CD4-positive, alpha-beta T cell treated with Interleukin-6 at 100 ng/mL for 8 hours (primary cell): ENCODE results near the gene PLIN3.
"Not testable (repeated sequence)": the region's sequence is repeated elsewhere in the genome, so short reads cannot be mapped to it uniquely, and the experiment has no call there.

Experiments used
- DNase-seq: peaks from one replicate; pipeline ENCODE4 v3.0.0-alpha.2; 2020; ENCODE audit warnings: mixed read lengths, low spot score

Gene PLIN3

GRCh38 chr19:4867534-4868285 is at the start of gene PLIN3:
TSS of gene PLIN3 (minus strand) at chr19:4867667. CDS start at chr19:4861394, 6,273 bp downstream.
- peak; percentile 87 for DNase-seq

- DNase-seq, result peak; percentile 39
Observed at GRCh38 chr19:4916292-4917082, 49.0 kb upstream of the PLIN3 start.

GRCh38 chr19:4914736-4915501 is 47.5 kb upstream of the PLIN3 start:
- DNase-seq, result peak; percentile 80

- DNase-seq, result peak; percentile 23
Observed at GRCh38 chr19:4913996-4914735, 46.7 kb upstream of the PLIN3 start.

GRCh38 chr19:4911786-4912672 is 44.6 kb upstream of the PLIN3 start:
- DNase-seq, result peak; percentile 69

- DNase-seq, result no peak
Observed at GRCh38 chr19:4911314-4911713, 43.8 kb upstream of the PLIN3 start.

- DNase-seq, result peak; percentile 13
Observed at GRCh38 chr19:4910594-4911281, 43.3 kb upstream of the PLIN3 start.

GRCh38 chr19:4909897-4910593 is 42.6 kb upstream of the PLIN3 start:
- peak; percentile 91 for DNase-seq

GRCh38 chr19:4909156-4909896 is 41.9 kb upstream of the PLIN3 start, which contains the start of gene UHRF1:
TSS of gene UHRF1 (plus strand) at chr19:4909501. CDS start at chr19:4910886, 1,385 bp downstream.
- DNase-seq, result no peak

GRCh38 chr19:4908781-4909155 is 41.3 kb upstream of the PLIN3 start:
- DNase-seq, result no peak

- DNase-seq, result no peak
Observed at GRCh38 chr19:4908360-4908759, 40.9 kb upstream of the PLIN3 start.

GRCh38 chr19:4906963-4907362 is 39.5 kb upstream of the PLIN3 start:
- no peak for DNase-seq

- no peak for DNase-seq
Observed at GRCh38 chr19:4904481-4904880, 37.0 kb upstream of the PLIN3 start.

GRCh38 chr19:4902796-4903195 is 35.3 kb upstream of the PLIN3 start, which contains the start of gene ARRDC5:
TSS of gene ARRDC5 (minus strand) at chr19:4902896. CDS start at chr19:4902825, 71 bp downstream.
- no peak for DNase-seq

- DNase-seq, result not testable (repeated sequence)
Observed at GRCh38 chr19:4900879-4901278, 33.4 kb upstream of the PLIN3 start.

GRCh38 chr19:4897146-4897545 is 29.7 kb upstream of the PLIN3 start:
- no peak for DNase-seq

GRCh38 chr19:4896372-4896771 is 28.9 kb upstream of the PLIN3 start:
- no peak for DNase-seq

- DNase-seq, result not testable (repeated sequence)
Observed at GRCh38 chr19:4892962-4893361, 25.5 kb upstream of the PLIN3 start.

- DNase-seq, result no peak
Observed at GRCh38 chr19:4891066-4891465, 23.6 kb upstream of the PLIN3 start.
